SK-N-SH (cell line): ENCODE measurements around the gene SERPINB3. TPM values are rescaled to one million over a fixed set of nuclear protein-coding genes. Genes with fewer than 3 reads are reported as not detected.
A peak's percentile ranks its signal among the peaks of the same experiment; 100 is the strongest.
"Not testable (repeated sequence)": the region's sequence is repeated elsewhere in the genome, so short reads cannot be mapped to it uniquely, and the experiment has no call there.

Experiments
- CTCF ChIA-PET: fragments of 300-600, 350-600 bp; formaldehyde crosslinking; extraction: SDS; loops from one replicate; lab custom pipeline; 2021; lab: Yijun Ruan, JAX
- POLR2A ChIA-PET: fragments of 350-600 bp; sonication (Branson Sonifier 250); formaldehyde crosslinking; extraction: SDS; loops from one replicate; lab custom pipeline; 2020; ENCODE audit warnings: antibody characterized with exemption, inconsistent platforms; lab: Yijun Ruan, JAX
- DNase-seq: peaks from one replicate; pipeline ENCODE4 v3.0.0; 2012
- H2AFZ ChIP-seq: fragments of 200-600 bp; sonication (generic); 2 replicates; pipeline ENCODE4 v1.8.1; 2016; ENCODE audit warnings: antibody characterized with exemption, mild to moderate bottlenecking, low read depth
- H3F3A ChIP-seq: fragments of 200-600 bp; sonication (generic); replicated peaks from 2 replicates; pipeline ENCODE3; 2016; ENCODE audit warnings: antibody characterized with exemption, mild to moderate bottlenecking; ENCODE audit not compliant: insufficient read depth
- H3K27ac ChIP-seq, 2 experiments: fragments of 200-500 bp in 1 of 2; fragments of 200-600 bp in 1 of 2; sonication (Bioruptor generic) in 1 of 2; sonication (generic), shearing (Covaris generic) in 1 of 2; 2 replicates each; pipeline versions ENCODE4 v1.5.1 to v1.6.1; 2014 to 2016; ENCODE audit warnings: low read depth in 2 of 2, inconsistent platforms in 1 of 2, low read length in 1 of 2, mild to moderate bottlenecking in 1 of 2, mixed read lengths in 1 of 2
- H3K27me3 ChIP-seq: fragments of 200-600 bp; sonication (generic), shearing (Covaris generic); 2 replicates; pipeline ENCODE4 v1.6.1; 2016; ENCODE audit warnings: mixed run types; ENCODE audit not compliant: insufficient read depth
- H3K36me3 ChIP-seq, 2 experiments: fragments of 200-500 bp in 1 of 2; fragments of 200-600 bp in 1 of 2; sonication (Bioruptor generic) in 1 of 2; sonication (generic) in 1 of 2; replicated peaks in 1 of 2; 2 replicates each; pipeline versions ENCODE3 to v1.5.1; 2014 to 2016; ENCODE audit warnings: low read length in 1 of 2, mild to moderate bottlenecking in 1 of 2; ENCODE audit not compliant: insufficient read depth in 2 of 2, control insufficient read depth in 1 of 2
- H3K4me1 ChIP-seq, 2 experiments: fragments of 200-500 bp in 1 of 2; fragments of 200-600 bp in 1 of 2; sonication (Bioruptor generic) in 1 of 2; sonication (generic), shearing (Covaris generic) in 1 of 2; 2 replicates each; pipeline versions ENCODE4 v1.5.1 to v1.6.1; 2014 to 2016; ENCODE audit warnings: low read depth in 1 of 2, low read length in 1 of 2, mixed run types in 1 of 2; ENCODE audit not compliant: insufficient read depth in 2 of 2, control insufficient read depth in 1 of 2
- H3K4me2 ChIP-seq: fragments of 200-600 bp; sonication (generic), shearing (Covaris generic); 2 replicates; pipeline ENCODE4 v1.6.1; 2017; ENCODE audit warnings: mixed run types
- H3K4me3 ChIP-seq, 2 experiments: fragments of 200-500 bp in 1 of 2; fragments of 200-600 bp in 1 of 2; sonication (Bioruptor generic) in 1 of 2; sonication (generic), shearing (Covaris generic) in 1 of 2; 2 replicates each; pipeline versions ENCODE4 v1.5.1 to v1.8.1; 2014 to 2016; ENCODE audit warnings: low read depth in 2 of 2, inconsistent platforms in 1 of 2, low read length in 1 of 2, mild to moderate bottlenecking in 1 of 2, mixed read lengths in 1 of 2, moderate library complexity in 1 of 2
- H3K79me2 ChIP-seq: fragments of 200-600 bp; sonication (generic); 2 replicates; pipeline ENCODE4 v1.8.1; 2017; ENCODE audit warnings: mild to moderate bottlenecking; ENCODE audit not compliant: insufficient read depth
- H3K9ac ChIP-seq: fragments of 200-600 bp; sonication (generic); 2 replicates; pipeline ENCODE4 v1.6.1; 2017; ENCODE audit warnings: mixed run types
- H3K9me2 ChIP-seq: fragments of 200-600 bp; sonication (generic); 2 replicates; pipeline ENCODE4 v1.6.1; 2017; ENCODE audit warnings: mixed run types
- H3K9me3 ChIP-seq: fragments of 200-600 bp; sonication (generic); 2 replicates; pipeline ENCODE4 v1.6.1; 2017; ENCODE audit warnings: mixed run types, mild to moderate bottlenecking, moderate library complexity
- H4K20me1 ChIP-seq: fragments of 200-600 bp; sonication (generic); 2 replicates; pipeline ENCODE4 v1.6.1; 2017; ENCODE audit warnings: mild to moderate bottlenecking, mixed run types; ENCODE audit not compliant: insufficient read depth
- CTCF ChIP-seq: fragments of 200-600 bp; sonication (generic); IDR thresholded peaks from 2 replicates; pipeline ENCODE4 v1.6.1; 2017; ENCODE audit warnings: antibody characterized with exemption, mild to moderate bottlenecking, moderate library complexity
- EZH2phosphoT487 ChIP-seq: fragments of 200-600 bp; sonication (generic); IDR thresholded peaks from 2 replicates; pipeline ENCODE4 v1.6.1; 2017; ENCODE audit warnings: low read depth, mixed run types, mild to moderate bottlenecking, antibody characterized with exemption, moderate library complexity, borderline replicate concordance
- FOSL2 ChIP-seq: IDR thresholded peaks from 2 replicates; pipeline ENCODE4 v1.4.0; 2012; ENCODE audit warnings: low read depth, mild to moderate bottlenecking, moderate library complexity, borderline replicate concordance
- GATA2 ChIP-seq: sonication (generic); formaldehyde crosslinking; IDR thresholded peaks from 2 replicates; pipeline ENCODE4 v1.5.0; 2020; ENCODE audit warnings: mild to moderate bottlenecking, missing genetic modification reagents
- MAX ChIP-seq: IDR thresholded peaks from 2 replicates; pipeline ENCODE4 v1.4.0; 2012; ENCODE audit warnings: low read depth
- MXI1 ChIP-seq: IDR thresholded peaks from 2 replicates; pipeline ENCODE4 v1.6.1; 2012; ENCODE audit warnings: mild to moderate bottlenecking, low read depth, low read length, improper control_type of control experiment
- POLR2AphosphoS5 ChIP-seq: IDR thresholded peaks from 2 replicates; pipeline ENCODE4 v1.6.1; 2012; ENCODE audit warnings: low read depth, low read length
- RAD21 ChIP-seq: IDR thresholded peaks from 2 replicates; pipeline ENCODE4 v1.6.1; 2012; ENCODE audit warnings: mild to moderate bottlenecking, low read length
- RXRA ChIP-seq: IDR thresholded peaks from 2 replicates; pipeline ENCODE4 v1.4.0; 2012; ENCODE audit warnings: low read depth, mild to moderate bottlenecking, borderline replicate concordance
- TCF12 ChIP-seq: IDR thresholded peaks from 2 replicates; pipeline ENCODE4 v1.4.0; 2012
- WGBS: methylation state at CpG from one replicate; pipeline ENCODE4 v1.1.6; 2017; ENCODE audit warnings: low lambda C conversion rate; 5-methylcytosine and 5-hydroxymethylcytosine counted together
- polyA plus RNA-seq, 3 experiments: library from polyadenylated mRNA; depleted of rRNA; stranded (reverse); fragments of >200 nt; gene quantifications; 2 replicates each; pipeline ENCODE4 v1.2.3, GENCODE V29; 2012

SERPINB3 gene
- polyA plus RNA-seq (2012; rRNA removed) = 0.07 TPM in 1 of 2 replicates, not detected in the other
- 0.03 TPM in 1 of 2 replicates, not detected in the other for polyA plus RNA-seq (2012; cell fraction: cytosol; rRNA removed)
- polyA plus RNA-seq (2012; cell fraction: nucleus; rRNA removed) = 0.06 TPM in 1 of 2 replicates, not detected in the other

DNA sequence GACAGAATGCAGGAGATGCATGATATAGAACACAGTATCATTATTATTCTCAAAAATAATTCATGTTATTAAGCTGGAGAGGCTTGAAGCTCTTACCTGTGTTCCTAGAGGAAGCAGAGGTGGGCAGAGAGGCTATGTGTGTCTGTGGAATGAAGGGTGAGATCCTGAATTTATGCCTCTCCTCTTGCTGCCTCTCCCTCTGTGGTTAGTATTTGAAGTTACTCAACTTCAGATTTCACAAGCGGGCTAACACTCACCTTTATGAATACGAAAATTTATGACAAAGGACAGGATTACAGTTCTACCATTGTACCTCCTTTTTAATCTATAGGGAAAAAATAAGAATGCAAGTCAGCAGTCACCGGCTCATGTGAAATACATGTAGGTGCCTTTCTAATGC lies at the start of gene SERPINB3:
Gene SERPINB3 (minus strand): TSS at position 144 of the 400 bp plus-strand sequence. CDS start 677 bp downstream, outside the sequence.
- H3K9me3 ChIP-seq, CTCF ChIA-PET, H2AFZ ChIP-seq, H4K20me1 ChIP-seq, H3K79me2 ChIP-seq, H3K36me3 ChIP-seq, H3K4me2 ChIP-seq, H3K27ac ChIP-seq, H3K9ac ChIP-seq, H3K4me3 ChIP-seq, H3K4me1 ChIP-seq, H3F3A ChIP-seq, DNase-seq, POLR2A ChIA-PET, H3K27me3 ChIP-seq, H3K9me2 ChIP-seq: not testable (repeated sequence)
- WGBS = 5% methylated on average over 2 of the region's 3 CpGs

DNA sequence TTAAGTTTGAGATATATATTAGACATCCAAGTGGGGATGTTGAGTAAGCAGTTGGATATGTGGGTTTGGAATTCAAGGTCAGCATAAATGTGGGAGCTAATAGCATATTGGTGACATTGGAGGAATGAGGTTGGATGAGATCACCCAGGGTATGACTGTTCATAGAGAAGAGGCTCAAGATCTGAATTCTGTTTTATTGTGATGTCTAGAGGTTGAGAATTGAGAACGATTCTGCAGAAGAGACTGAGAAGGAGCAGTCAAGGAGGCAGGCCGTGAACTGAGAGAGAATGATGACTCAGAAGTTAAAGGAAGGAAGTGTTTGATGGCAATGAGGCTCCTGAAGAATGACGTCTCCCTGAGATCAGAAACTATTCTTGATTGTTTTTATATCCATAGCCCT lies 47.0 kb upstream of the SERPINB3 start:
- no peaks in the 10 kb centered on the region for H3K27me3 ChIP-seq
- H3K4me3 ChIP-seq = no peak overlapping the region
- no peaks in the 10 kb centered on the region for H3K9me3 ChIP-seq
- TF ChIP-seq MXI1 (no peak), GATA2 (CRISPR knock-in tag) (no peak), FOSL2 (peak; percentile 11; the same call in 1 of the 2 replicates), POLR2AphosphoS5 (no peak), RXRA (no peak), RAD21 (no peak), CTCF (no peak), TCF12 (peak; percentile 18; the same call in 1 of the 2 replicates), EZH2phosphoT487 (no peak)
- peak overlapping the region; percentile 18; the same call in 1 of the 2 replicates for H3K4me2 ChIP-seq
- DNase-seq = no peak
- H3K36me3 ChIP-seq = no peaks in the 10 kb centered on the region
- peak overlapping the region; percentile 31; the same call in 1 of the 2 replicates for H2AFZ ChIP-seq
- peak overlapping the region in 1 of 2 experiments; percentile 41; a peak in 2 of 4 replicates for H3K27ac ChIP-seq
- H3K9ac ChIP-seq = no peak overlapping the region
- peaks cover 9% of the 10 kb centered on the region for H3F3A ChIP-seq
- H3K4me1 ChIP-seq = no peaks in the 10 kb centered on the region
- CTCF ChIA-PET = no interaction called here
- no peaks in the 10 kb centered on the region for H4K20me1 ChIP-seq
- no peaks in the 10 kb centered on the region for H3K79me2 ChIP-seq
- POLR2A ChIA-PET = no interaction called here
- 14% methylated on average over 3 of the region's 3 CpGs for WGBS
- H3K9me2 ChIP-seq = no peaks in the 10 kb centered on the region

DNA sequence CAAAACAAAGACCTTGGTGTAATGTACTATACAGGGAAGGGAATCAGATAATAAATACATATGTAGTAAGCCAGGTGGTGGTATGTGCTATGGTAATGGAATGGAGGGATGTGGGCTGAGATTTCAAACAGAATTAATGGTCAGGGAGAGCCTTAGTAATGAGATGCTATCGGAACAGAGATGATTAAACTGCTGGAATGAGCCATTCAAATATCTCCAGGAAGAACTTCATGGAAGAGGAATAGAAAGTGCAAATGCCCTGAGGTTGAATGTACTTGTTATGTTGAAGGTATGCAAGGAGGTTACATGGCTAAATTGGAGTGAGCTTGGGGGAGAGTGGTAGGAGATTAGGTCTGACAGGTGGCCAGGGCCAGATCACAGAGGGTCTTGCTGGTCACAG lies 46.1 kb upstream of the SERPINB3 start:
- H3K4me2 ChIP-seq = no peak overlapping the region
- 8% methylated on average over 1 of the region's 1 CpG for WGBS
- H3F3A ChIP-seq = peaks cover 9% of the 10 kb centered on the region
- H3K36me3 ChIP-seq = no peaks in the 10 kb centered on the region
- no peak for DNase-seq
- no peaks in the 10 kb centered on the region for H3K9me2 ChIP-seq
- no peak overlapping the region for H3K27ac ChIP-seq
- no peak overlapping the region for H2AFZ ChIP-seq
- no peak overlapping the region for H3K4me3 ChIP-seq
- no peaks in the 10 kb centered on the region for H3K9me3 ChIP-seq
- no peak for TF ChIP-seq FOSL2
- TF ChIP-seq EZH2phosphoT487 = no peak
- no peak for TF ChIP-seq MAX
- no peaks in the 10 kb centered on the region for H3K79me2 ChIP-seq
- CTCF ChIA-PET = no interaction called here
- no peaks in the 10 kb centered on the region for H4K20me1 ChIP-seq
- H3K9ac ChIP-seq = no peak overlapping the region
- no peaks in the 10 kb centered on the region for H3K27me3 ChIP-seq
- POLR2A ChIA-PET = no interaction called here
- no peaks in the 10 kb centered on the region for H3K4me1 ChIP-seq
